ENCODE data around the gene PPFIA3.
A peak's percentile ranks its signal among the peaks of the same experiment; 100 is the strongest.
"Not testable (repeated sequence)": the region's sequence is repeated elsewhere in the genome, so short reads cannot be mapped to it uniquely, and the experiment has no call there.

PPFIA3 gene

GRCh38 chr19:49118565-49119410 is 556 bp upstream of the PPFIA3 start, which contains the start of gene C19orf73:
TSS of gene C19orf73 (minus strand) at chr19:49119143. CDS start at chr19:49119022, 121 bp downstream.
- H3K4me3 ChIP-seq (ENCODE audit: low read depth, low read length) = peak within 1 kb of the TSS; percentile 71
- TF ChIP-seq, protein P1, sequence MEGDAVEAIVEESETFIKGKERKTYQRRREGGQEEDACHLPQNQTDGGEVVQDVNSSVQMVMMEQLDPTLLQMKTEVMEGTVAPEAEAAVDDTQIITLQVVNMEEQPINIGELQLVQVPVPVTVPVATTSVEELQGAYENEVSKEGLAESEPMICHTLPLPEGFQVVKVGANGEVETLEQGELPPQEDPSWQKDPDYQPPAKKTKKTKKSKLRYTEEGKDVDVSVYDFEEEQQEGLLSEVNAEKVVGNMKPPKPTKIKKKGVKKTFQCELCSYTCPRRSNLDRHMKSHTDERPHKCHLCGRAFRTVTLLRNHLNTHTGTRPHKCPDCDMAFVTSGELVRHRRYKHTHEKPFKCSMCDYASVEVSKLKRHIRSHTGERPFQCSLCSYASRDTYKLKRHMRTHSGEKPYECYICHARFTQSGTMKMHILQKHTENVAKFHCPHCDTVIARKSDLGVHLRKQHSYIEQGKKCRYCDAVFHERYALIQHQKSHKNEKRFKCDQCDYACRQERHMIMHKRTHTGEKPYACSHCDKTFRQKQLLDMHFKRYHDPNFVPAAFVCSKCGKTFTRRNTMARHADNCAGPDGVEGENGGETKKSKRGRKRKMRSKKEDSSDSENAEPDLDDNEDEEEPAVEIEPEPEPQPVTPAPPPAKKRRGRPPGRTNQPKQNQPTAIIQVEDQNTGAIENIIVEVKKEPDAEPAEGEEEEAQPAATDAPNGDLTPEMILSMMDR (IDR thresholded peaks at IDR 0.05; ENCODE audit: borderline replicate concordance, insufficient read depth, low read depth, low read length) = 0 out of 2 replicates have a peak, but pooled peaks have one; percentile 5

GRCh38 chr19:49120325-49120683 is 960 bp downstream of the PPFIA3 start:
- TF ChIP-seq, protein P1 (IDR thresholded peaks at IDR 0.05; ENCODE audit: borderline replicate concordance, insufficient read depth, low read depth, low read length) = no peak
- no peak overlapping the region for H3K4me3 ChIP-seq (ENCODE audit: low read depth, low read length)

- no peak overlapping the region for H3K4me3 ChIP-seq (ENCODE audit: low read depth, low read length)
- TF ChIP-seq, protein P1 (IDR thresholded peaks at IDR 0.05; ENCODE audit: borderline replicate concordance, insufficient read depth, low read depth, low read length) = no peak
Observed at GRCh38 chr19:49120868-49121267, 1.5 kb downstream of the PPFIA3 start.

DNA sequence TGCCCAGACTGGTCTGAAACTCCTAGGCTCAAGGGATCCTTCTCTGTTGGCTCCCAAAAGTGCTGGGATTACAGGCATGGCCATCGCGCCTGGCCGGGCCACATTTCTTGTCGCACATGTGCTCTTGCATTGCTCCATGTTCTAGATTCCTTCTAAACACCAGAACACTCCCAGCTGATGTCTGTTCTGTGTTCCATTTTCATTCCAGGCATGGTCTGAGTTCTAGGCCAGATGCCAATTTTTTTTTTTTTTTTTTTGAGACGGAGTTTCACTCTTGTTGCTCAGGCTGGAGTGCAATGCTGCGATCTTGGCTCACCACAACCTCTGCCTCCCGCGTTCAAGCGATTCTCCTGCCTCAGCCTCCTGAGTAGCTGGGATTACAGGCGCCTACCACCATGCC is 2.5 kb downstream of the PPFIA3 start:
- not testable (repeated sequence) for H3K4me3 ChIP-seq (ENCODE audit: low read depth, low read length)

GRCh38 chr19:49123285-49123684 is 3.9 kb downstream of the PPFIA3 start:
- not testable (repeated sequence) for H3K4me3 ChIP-seq (ENCODE audit: low read depth, low read length)

GRCh38 chr19:49125025-49125731 is 5.8 kb downstream of the PPFIA3 start:
- no peak overlapping the region for H3K4me3 ChIP-seq (ENCODE audit: low read depth, low read length)
- TF ChIP-seq, protein P1 (IDR thresholded peaks at IDR 0.05; ENCODE audit: borderline replicate concordance, insufficient read depth, low read depth, low read length) = no peak

DNA sequence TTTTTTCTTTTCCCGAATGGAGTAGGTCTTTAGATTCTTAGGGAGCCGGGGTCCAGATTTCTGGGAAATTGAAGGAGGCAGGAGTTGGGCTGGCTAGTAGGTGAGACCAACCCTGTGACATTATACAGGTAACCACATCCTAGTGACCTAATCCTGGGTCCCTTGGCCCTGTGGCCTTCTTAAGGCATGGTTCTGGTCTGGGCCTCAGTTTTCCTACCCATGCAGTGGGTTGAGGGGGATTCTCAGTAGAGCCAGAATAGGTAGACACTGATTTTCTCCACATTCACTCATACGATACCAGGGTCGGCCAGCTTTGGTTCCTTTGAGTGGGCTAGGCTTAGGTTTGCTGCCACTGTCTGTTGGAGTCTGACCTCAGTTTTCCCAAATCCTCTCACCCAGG is 7.2 kb downstream of the PPFIA3 start:
- TF ChIP-seq, protein P1 (IDR thresholded peaks at IDR 0.05; ENCODE audit: borderline replicate concordance, insufficient read depth, low read depth, low read length) = no peak
- H3K4me3 ChIP-seq (ENCODE audit: low read depth, low read length) = no peak overlapping the region

DNA sequence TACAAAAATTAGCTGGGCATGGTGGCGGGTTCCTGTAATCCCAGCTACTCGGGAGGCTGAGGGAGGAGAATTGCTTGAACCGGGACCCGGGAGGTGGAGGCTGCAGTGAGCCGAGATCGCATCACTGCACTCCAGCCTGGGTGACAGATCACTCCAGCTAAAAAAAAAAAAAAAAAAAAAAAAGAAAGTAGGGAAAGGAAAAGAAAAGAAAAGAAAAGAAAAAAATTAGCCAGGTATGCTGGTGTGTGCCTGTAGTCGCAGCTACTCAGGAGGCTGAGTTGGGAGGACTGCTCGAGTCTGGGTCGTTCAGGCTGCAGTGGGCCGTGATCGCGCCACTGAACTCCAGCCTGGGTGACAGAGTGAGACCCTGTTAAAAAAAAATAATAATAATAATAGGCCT is 7.9 kb downstream of the PPFIA3 start:
- not testable (repeated sequence) for H3K4me3 ChIP-seq (ENCODE audit: low read depth, low read length)

Data from GM12875 (cell line).